HG02870 (cell line): Measurements from ENCODE around the gene CLDN22.

Experiments used
- ATAC-seq: cut with Tn5 transposase; IDR thresholded peaks from one replicate; pipeline ENCODE4 v1.9.1; 2021; ENCODE audit warnings: mild to moderate bottlenecking, moderate library complexity; ENCODE audit not compliant: unreplicated experiment

CLDN22 gene

GRCh38 chr4:183285886-183286285 is 34.2 kb downstream of the CLDN22 start:
- ATAC-seq: no peak

GRCh38 chr4:183284965-183285364 is 35.1 kb downstream of the CLDN22 start:
- no peak for ATAC-seq

- no peak for ATAC-seq
These were observed 35.8 kb downstream of the CLDN22 start for GRCh38 chr4:183284258-183284785.

- ATAC-seq: no peak
These were observed 44.0 kb downstream of the CLDN22 start for GRCh38 chr4:183276106-183276505.

- ATAC-seq: no peak
These were observed 47.7 kb downstream of the CLDN22 start for GRCh38 chr4:183272384-183272783.

GRCh38 chr4:183268556-183268955 is 51.5 kb downstream of the CLDN22 start:
- no peak for ATAC-seq
